GM12874 (cell line): ENCODE measurements around the gene SUSD3.

Source experiments
- CTCF ChIP-seq: IDR thresholded peaks from 2 replicates; pipeline ENCODE4 v1.5.1; 2011; ENCODE audit warnings: low read depth, mild to moderate bottlenecking, control low read depth, low read length, moderate library complexity; ENCODE audit not compliant: insufficient read depth

SUSD3 gene

GRCh38 chr9:93057703-93058354 lies 672 bp upstream of the SUSD3 start:
- TF ChIP-seq CTCF, result no peak

- no peak for TF ChIP-seq CTCF
Measured at GRCh38 chr9:93059011-93059714, 662 bp downstream of the SUSD3 start.

GRCh38 chr9:93059715-93060578 lies 1.4 kb downstream of the SUSD3 start:
- no peak for TF ChIP-seq CTCF

GRCh38 chr9:93060746-93061259 lies 2.3 kb downstream of the SUSD3 start:
- TF ChIP-seq CTCF, result no peak

- no peak for TF ChIP-seq CTCF
Measured at GRCh38 chr9:93061260-93061751, 2.8 kb downstream of the SUSD3 start.

GRCh38 chr9:93061791-93062763 lies 3.6 kb downstream of the SUSD3 start:
- TF ChIP-seq CTCF, result 0 out of 2 replicates have a peak, but pooled peaks have one; percentile 22
